LNCaP clone FGC (cell line): ENCODE results near the gene RFTN2.

Experiments used
- DNase-seq: peaks from one replicate; pipeline ENCODE4 v3.0.0-alpha.2; 2011; ENCODE audit warnings: low read depth
- H3K4me3 ChIP-seq: 2 replicates; pipeline ENCODE4 v1.5.1; 2011; ENCODE audit warnings: mild to moderate bottlenecking, low read depth, low read length, control low read depth
- CTCF ChIP-seq: IDR thresholded peaks from 2 replicates; pipeline ENCODE4 v1.5.1; 2012; ENCODE audit warnings: mild to moderate bottlenecking; ENCODE audit not compliant: control insufficient read depth, insufficient read depth; ENCODE audit errors: extremely low read depth

The RFTN2 gene

GRCh38 chr2:197577446-197577845 lies 97.9 kb downstream of the RFTN2 start:
- TF ChIP-seq CTCF = no peak
- no peak for DNase-seq

DNA sequence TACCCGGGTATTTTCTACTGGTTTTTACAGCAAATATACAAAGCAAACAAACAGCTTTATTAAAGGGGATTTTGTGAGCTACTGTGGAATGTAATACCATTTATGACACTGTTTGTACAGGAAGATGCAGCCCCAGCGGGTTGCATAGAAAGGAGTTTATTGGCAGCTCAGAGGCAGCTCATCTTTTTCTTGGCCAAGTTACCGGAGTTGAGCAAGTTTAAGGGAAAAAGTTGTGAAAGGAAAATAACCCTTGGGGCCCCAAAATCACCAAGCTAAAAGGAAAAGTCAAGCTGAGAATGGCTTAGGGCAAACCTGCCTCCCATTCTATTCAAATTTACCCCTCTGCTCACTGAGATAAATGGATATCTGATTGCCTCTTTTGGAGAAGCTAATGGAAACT lies 98.8 kb downstream of the RFTN2 start:
- TF ChIP-seq CTCF = no peak
- H3K4me3 ChIP-seq = no peak overlapping the region
- peak; percentile 33 for DNase-seq

More at GRCh38 chr2:197577446-197577845, 97.9 kb downstream of the RFTN2 start:
- no peak overlapping the region for H3K4me3 ChIP-seq

DNA sequence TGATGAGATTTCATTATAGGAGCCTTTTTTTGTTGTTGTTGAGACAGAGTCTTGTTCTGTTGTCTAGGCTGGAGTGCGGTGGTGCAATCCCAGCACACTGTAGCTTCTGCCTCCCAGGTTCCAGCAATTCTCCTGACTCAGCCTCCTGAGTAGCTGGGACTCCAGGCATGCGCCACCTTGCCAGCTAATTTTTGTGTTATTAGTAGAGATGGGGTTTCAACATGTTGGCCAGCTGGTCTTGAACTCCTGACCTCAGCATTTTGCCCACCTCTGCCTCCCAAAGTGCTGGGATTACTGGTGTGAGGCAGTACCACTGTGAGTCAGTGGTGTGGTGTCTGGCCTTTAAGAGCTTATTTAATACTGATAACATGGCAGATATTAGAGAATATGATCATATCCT lies 99.4 kb downstream of the RFTN2 start:
- no peak for TF ChIP-seq CTCF
- no peak for DNase-seq
- no peak overlapping the region for H3K4me3 ChIP-seq

GRCh38 chr2:197573608-197574007 lies 101.8 kb downstream of the RFTN2 start:
- TF ChIP-seq CTCF = no peak
- DNase-seq = no peak
- H3K4me3 ChIP-seq = no peak overlapping the region

DNA sequence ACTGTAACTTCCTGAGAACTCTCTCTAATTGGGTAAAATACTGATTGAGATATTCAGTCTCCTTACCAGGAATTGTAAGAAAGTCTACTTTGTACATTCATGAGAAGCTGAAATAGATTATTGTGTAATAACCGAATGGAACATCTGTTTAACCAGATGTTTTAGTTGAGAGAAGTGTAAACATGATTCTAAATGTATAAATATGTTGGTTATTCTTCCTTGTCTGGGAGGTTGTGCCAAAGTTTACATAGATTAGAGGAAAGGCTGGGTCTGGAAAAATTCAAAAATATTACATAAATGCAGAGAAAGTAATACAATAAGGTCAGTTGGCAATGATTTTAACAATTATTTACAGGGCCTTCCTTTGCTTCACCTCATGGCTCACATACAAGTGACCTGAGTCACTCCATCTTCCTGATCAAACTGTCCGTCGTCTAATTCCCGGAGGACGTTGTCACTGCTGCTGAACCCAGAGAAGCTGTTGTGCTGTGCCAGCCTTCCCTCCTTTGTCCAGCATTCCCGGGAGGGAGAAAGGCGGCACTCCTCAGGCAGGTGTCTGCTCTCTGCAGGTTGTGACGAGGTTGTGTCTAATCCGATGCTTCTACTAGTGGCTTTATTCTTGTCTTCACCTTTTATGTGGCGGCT lies 103.6 kb downstream of the RFTN2 start:
- no peak overlapping the region for H3K4me3 ChIP-seq
- no peak for TF ChIP-seq CTCF
- no peak for DNase-seq

DNA sequence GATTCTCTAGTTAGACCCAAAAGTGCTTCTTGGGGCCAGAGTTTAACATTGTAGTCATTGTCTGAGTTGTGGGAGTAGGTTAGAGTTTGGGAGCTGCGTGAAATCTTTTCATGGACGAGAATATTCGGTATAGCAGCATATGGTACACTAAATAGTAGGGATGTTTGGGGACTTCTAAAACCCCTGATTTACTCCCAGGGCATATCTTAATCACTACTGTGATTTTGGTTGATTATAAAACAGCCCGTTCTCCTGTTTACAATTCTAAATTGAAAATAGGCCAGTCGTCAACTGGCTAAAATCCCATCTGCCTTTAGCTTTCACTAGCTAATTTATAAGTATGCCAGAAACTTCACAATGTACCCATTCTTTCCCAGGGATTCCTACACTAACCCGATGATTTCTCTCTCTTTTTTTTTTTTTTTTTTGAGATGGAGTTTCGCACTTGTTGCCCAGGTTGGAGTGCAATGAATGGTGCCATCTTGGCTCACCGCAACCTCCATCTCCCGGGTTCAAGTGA lies 115.2 kb downstream of the RFTN2 start:
- no peak overlapping the region for H3K4me3 ChIP-seq
- no peak for TF ChIP-seq CTCF
- no peak for DNase-seq

DNA sequence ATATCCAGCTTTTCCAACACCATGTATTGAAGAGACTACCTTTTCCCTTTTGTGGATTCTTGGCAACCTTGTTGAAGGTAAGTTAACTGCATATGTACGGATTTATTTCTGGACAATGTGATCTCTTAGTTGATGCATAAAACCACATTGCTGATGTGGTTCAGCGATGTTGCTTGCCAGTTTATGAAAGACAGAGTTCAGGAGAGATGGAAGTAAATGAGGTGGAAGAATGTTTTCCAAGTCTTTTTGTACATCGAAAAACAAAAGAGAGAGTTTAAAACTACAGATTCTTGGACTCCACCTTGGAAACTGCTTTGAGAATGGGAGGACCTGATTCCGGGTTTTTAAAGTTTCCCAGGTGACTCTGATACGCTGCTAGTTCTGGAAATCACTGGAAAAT lies 115.7 kb downstream of the RFTN2 start:
- no peak for DNase-seq
- TF ChIP-seq CTCF = no peak
- no peak overlapping the region for H3K4me3 ChIP-seq
